SK-N-SH treated with all-trans-retinoic acid at 6 μM for 48 hours (cell line): ENCODE data around the gene KRT26.

ENCODE experiments used
- ATAC-seq: fragments of 200-7000 bp; cut with Tn5 transposase; 3 replicates; pipeline ENCODE4 v1.9.1; 2020; ENCODE audit warnings: mild to moderate bottlenecking, moderate library complexity
- ARNTL ChIP-seq: fragments of 450-650 bp; formaldehyde crosslinking; IDR thresholded peaks from 2 replicates; pipeline ENCODE4 v1.5.0; 2020; ENCODE audit warnings: low read depth, mild to moderate bottlenecking, moderate library complexity, borderline replicate concordance
- BACH2 ChIP-seq: fragments of 250-450 bp; sonication (Bioruptor Pico); IDR thresholded peaks from 2 replicates; pipeline ENCODE4 v1.9.0; 2021; ENCODE audit warnings: mild to moderate bottlenecking, borderline replicate concordance
- CSDC2 ChIP-seq: fragments of 250-450 bp; sonication (Bioruptor Pico); IDR thresholded peaks from 2 replicates; pipeline ENCODE4 v1.5.0; 2020; ENCODE audit warnings: mild to moderate bottlenecking, moderate library complexity
- ESRRG ChIP-seq: fragments of 250-450 bp; sonication (Bioruptor Pico); IDR thresholded peaks from 2 replicates; pipeline ENCODE4 v1.6.1; 2021; ENCODE audit warnings: mild to moderate bottlenecking
- GLIS3 ChIP-seq: fragments of 250-450 bp; sonication (Bioruptor Pico); IDR thresholded peaks from 2 replicates; pipeline ENCODE4 v1.5.0; 2020; ENCODE audit warnings: mild to moderate bottlenecking, moderate library complexity
- ISL1 ChIP-seq: fragments of 250-450 bp; sonication (Bioruptor Pico); IDR thresholded peaks from 2 replicates; pipeline ENCODE4 v2.1.2; 2022; ENCODE audit warnings: mild to moderate bottlenecking, moderate library complexity
- OSR1 ChIP-seq: fragments of 250-450 bp; sonication (Bioruptor Pico); IDR thresholded peaks from 2 replicates; pipeline ENCODE4 v1.8.0; 2022; ENCODE audit warnings: moderate library complexity, mild to moderate bottlenecking, inconsistent platforms
- PPARA ChIP-seq: fragments of 250-450 bp; sonication (Bioruptor Pico); IDR thresholded peaks from 2 replicates; pipeline ENCODE4 v1.5.0; 2020; ENCODE audit warnings: mild to moderate bottlenecking, borderline replicate concordance
- RARB ChIP-seq: fragments of 250-450 bp; sonication (Bioruptor Pico); IDR thresholded peaks from 2 replicates; pipeline ENCODE4 v1.8.0; 2021; ENCODE audit warnings: mild to moderate bottlenecking, moderate library complexity
- SNAI2 ChIP-seq: fragments of 250-450 bp; sonication (Bioruptor Pico); IDR thresholded peaks from 2 replicates; pipeline ENCODE4 v1.5.0; 2020; ENCODE audit warnings: mild to moderate bottlenecking, moderate library complexity
- TCF4 ChIP-seq: fragments of 250-450 bp; sonication (Bioruptor Pico); IDR thresholded peaks from 2 replicates; pipeline ENCODE4 v1.8.0; 2021; ENCODE audit warnings: mild to moderate bottlenecking, moderate library complexity, borderline replicate concordance
- ZFP3 ChIP-seq: fragments of 250-450 bp; sonication (Bioruptor Pico); IDR thresholded peaks from 2 replicates; pipeline ENCODE4 v1.5.0; 2020; ENCODE audit warnings: mild to moderate bottlenecking, moderate library complexity
- ZFP30 ChIP-seq: fragments of 450-650 bp; formaldehyde crosslinking; IDR thresholded peaks from 2 replicates; pipeline ENCODE4 v1.5.0; 2022; ENCODE audit warnings: mild to moderate bottlenecking, moderate library complexity
- ZNF565 ChIP-seq: fragments of 450-650 bp; formaldehyde crosslinking; conservative IDR thresholded peaks from 2 replicates; pipeline ENCODE4 v1.5.0; 2020; ENCODE audit warnings: low read depth, mild to moderate bottlenecking, moderate library complexity
- ZNF8 ChIP-seq: fragments of 450-650 bp; formaldehyde crosslinking; IDR thresholded peaks from 2 replicates; pipeline ENCODE4 v1.5.0; 2020; ENCODE audit warnings: mild to moderate bottlenecking, moderate library complexity
- TF ChIP-seq, protein P1 (sequence below): fragments of 250-450 bp; sonication (Bioruptor Pico); IDR thresholded peaks from 2 replicates; pipeline ENCODE4 v1.8.0; 2020; ENCODE audit warnings: mild to moderate bottlenecking, moderate library complexity, borderline replicate concordance
- TF ChIP-seq, protein P2 (sequence below): fragments of 250-450 bp; sonication (Bioruptor Pico); IDR thresholded peaks from 2 replicates; pipeline ENCODE4 v1.5.1; 2021; ENCODE audit warnings: mild to moderate bottlenecking, moderate library complexity
- TF ChIP-seq, protein P3 (sequence below): fragments of 250-450 bp; sonication (Bioruptor Pico); IDR thresholded peaks from 2 replicates; pipeline ENCODE4 v1.5.1; 2020; ENCODE audit warnings: low read depth, mild to moderate bottlenecking, moderate library complexity
- TF ChIP-seq, protein P4 (sequence below): fragments of 250-450 bp; sonication (Bioruptor Pico); IDR thresholded peaks from 2 replicates; pipeline ENCODE4 v1.8.0; 2021; ENCODE audit warnings: low read depth, mild to moderate bottlenecking, moderate library complexity, borderline replicate concordance
- TF ChIP-seq, protein P5 (sequence below): fragments of 250-450 bp; sonication (Bioruptor Pico); IDR thresholded peaks from 2 replicates; pipeline ENCODE4 v1.5.0; 2020; ENCODE audit warnings: mild to moderate bottlenecking, moderate library complexity

The KRT26 gene

DNA sequence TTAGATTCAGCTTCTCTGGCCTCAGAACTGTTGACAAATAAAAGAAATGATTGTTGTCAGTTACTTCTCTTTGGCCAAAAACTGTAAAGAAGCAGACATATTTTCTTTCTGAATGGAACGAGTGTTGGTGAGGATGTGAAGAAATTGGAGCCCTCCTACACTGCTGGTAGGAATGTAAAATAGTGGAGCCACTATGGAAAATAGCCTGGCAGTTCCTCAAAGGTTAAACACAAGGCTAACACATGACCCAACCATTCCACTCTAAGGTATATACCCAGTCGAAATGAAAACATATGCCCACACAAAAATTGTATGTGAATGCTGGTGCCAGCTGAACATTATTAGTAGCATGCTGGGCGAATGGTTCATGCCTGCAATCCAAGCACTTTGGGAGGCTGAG lies 54.2 kb downstream of the KRT26 start:
- TF ChIP-seq ZNF8 (CRISPR knock-in tag) (no peak), ISL1 (CRISPR knock-in tag) (no peak), ZNF565 (CRISPR knock-in tag) (no peak), ZFP30 (CRISPR knock-in tag) (no peak), ESRRG (CRISPR knock-in tag) (no peak), BACH2 (CRISPR knock-in tag) (no peak), ARNTL (CRISPR knock-in tag) (no peak), CSDC2 (CRISPR knock-in tag) (no peak), ZFP3 (CRISPR knock-in tag) (no peak), PPARA (CRISPR knock-in tag) (no peak), SNAI2 (CRISPR knock-in tag) (no peak), OSR1 (CRISPR knock-in tag) (no peak), GLIS3 (CRISPR knock-in tag) (no peak), TCF4 (CRISPR knock-in tag) (no peak), RARB (CRISPR knock-in tag) (no peak)
- TF ChIP-seq, protein P1, sequence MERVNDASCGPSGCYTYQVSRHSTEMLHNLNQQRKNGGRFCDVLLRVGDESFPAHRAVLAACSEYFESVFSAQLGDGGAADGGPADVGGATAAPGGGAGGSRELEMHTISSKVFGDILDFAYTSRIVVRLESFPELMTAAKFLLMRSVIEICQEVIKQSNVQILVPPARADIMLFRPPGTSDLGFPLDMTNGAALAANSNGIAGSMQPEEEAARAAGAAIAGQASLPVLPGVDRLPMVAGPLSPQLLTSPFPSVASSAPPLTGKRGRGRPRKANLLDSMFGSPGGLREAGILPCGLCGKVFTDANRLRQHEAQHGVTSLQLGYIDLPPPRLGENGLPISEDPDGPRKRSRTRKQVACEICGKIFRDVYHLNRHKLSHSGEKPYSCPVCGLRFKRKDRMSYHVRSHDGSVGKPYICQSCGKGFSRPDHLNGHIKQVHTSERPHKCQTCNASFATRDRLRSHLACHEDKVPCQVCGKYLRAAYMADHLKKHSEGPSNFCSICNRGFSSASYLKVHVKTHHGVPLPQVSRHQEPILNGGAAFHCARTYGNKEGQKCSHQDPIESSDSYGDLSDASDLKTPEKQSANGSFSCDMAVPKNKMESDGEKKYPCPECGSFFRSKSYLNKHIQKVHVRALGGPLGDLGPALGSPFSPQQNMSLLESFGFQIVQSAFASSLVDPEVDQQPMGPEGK (CRISPR knock-in tag): no peak
- TF ChIP-seq, protein P2, sequence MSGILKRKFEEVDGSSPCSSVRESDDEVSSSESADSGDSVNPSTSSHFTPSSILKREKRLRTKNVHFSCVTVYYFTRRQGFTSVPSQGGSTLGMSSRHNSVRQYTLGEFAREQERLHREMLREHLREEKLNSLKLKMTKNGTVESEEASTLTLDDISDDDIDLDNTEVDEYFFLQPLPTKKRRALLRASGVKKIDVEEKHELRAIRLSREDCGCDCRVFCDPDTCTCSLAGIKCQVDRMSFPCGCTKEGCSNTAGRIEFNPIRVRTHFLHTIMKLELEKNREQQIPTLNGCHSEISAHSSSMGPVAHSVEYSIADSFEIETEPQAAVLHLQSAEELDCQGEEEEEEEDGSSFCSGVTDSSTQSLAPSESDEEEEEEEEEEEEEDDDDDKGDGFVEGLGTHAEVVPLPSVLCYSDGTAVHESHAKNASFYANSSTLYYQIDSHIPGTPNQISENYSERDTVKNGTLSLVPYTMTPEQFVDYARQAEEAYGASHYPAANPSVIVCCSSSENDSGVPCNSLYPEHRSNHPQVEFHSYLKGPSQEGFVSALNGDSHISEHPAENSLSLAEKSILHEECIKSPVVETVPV: no peak
- TF ChIP-seq, protein P3, sequence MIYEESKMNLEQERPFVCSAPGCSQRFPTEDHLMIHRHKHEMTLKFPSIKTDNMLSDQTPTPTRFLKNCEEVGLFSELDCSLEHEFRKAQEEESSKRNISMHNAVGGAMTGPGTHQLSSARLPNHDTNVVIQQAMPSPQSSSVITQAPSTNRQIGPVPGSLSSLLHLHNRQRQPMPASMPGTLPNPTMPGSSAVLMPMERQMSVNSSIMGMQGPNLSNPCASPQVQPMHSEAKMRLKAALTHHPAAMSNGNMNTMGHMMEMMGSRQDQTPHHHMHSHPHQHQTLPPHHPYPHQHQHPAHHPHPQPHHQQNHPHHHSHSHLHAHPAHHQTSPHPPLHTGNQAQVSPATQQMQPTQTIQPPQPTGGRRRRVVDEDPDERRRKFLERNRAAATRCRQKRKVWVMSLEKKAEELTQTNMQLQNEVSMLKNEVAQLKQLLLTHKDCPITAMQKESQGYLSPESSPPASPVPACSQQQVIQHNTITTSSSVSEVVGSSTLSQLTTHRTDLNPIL (CRISPR knock-in tag): no peak
- TF ChIP-seq, protein P4, sequence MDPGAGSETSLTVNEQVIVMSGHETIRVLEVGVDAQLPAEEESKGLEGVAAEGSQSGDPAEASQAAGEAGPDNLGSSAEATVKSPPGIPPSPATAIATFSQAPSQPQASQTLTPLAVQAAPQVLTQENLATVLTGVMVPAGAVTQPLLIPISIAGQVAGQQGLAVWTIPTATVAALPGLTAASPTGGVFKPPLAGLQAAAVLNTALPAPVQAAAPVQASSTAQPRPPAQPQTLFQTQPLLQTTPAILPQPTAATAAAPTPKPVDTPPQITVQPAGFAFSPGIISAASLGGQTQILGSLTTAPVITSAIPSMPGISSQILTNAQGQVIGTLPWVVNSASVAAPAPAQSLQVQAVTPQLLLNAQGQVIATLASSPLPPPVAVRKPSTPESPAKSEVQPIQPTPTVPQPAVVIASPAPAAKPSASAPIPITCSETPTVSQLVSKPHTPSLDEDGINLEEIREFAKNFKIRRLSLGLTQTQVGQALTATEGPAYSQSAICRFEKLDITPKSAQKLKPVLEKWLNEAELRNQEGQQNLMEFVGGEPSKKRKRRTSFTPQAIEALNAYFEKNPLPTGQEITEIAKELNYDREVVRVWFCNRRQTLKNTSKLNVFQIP: no peak
- TF ChIP-seq, protein P5, sequence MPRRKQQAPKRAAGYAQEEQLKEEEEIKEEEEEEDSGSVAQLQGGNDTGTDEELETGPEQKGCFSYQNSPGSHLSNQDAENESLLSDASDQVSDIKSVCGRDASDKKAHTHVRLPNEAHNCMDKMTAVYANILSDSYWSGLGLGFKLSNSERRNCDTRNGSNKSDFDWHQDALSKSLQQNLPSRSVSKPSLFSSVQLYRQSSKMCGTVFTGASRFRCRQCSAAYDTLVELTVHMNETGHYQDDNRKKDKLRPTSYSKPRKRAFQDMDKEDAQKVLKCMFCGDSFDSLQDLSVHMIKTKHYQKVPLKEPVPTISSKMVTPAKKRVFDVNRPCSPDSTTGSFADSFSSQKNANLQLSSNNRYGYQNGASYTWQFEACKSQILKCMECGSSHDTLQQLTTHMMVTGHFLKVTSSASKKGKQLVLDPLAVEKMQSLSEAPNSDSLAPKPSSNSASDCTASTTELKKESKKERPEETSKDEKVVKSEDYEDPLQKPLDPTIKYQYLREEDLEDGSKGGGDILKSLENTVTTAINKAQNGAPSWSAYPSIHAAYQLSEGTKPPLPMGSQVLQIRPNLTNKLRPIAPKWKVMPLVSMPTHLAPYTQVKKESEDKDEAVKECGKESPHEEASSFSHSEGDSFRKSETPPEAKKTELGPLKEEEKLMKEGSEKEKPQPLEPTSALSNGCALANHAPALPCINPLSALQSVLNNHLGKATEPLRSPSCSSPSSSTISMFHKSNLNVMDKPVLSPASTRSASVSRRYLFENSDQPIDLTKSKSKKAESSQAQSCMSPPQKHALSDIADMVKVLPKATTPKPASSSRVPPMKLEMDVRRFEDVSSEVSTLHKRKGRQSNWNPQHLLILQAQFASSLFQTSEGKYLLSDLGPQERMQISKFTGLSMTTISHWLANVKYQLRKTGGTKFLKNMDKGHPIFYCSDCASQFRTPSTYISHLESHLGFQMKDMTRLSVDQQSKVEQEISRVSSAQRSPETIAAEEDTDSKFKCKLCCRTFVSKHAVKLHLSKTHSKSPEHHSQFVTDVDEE: no peak
- no peak for ATAC-seq
